ENCODE measurements around the gene NQO2. TPM values are rescaled to one million over a fixed set of nuclear protein-coding genes. Genes with fewer than 3 reads are reported as not detected.
A peak's percentile ranks its signal among the peaks of the same experiment; 100 is the strongest.
"Not testable (repeated sequence)": the region's sequence is repeated elsewhere in the genome, so short reads cannot be mapped to it uniquely, and the experiment has no call there.

Gene NQO2
- total RNA-seq, 1 experiment from 2014 or later, result 82.9 TPM

- peak within 1 kb of the TSS; percentile 92 for H3K27ac ChIP-seq (ENCODE audit: low read depth, low read length)
- TF ChIP-seq MAX (IDR thresholded peaks at IDR 0.05) (peak; percentile 50; the same call in 1 of the 2 replicates), YY1 (IDR thresholded peaks at IDR 0.05; ENCODE audit: extremely low read depth, insufficient replicate concordance, low read depth, low read length) (no peak), ZFX (IDR thresholded peaks at IDR 0.05) (peak; percentile 65), SIN3A (IDR thresholded peaks at IDR 0.05; ENCODE audit: low read depth) (0 out of 2 replicates have a peak, but pooled peaks have one; percentile 44), ZBTB33 (IDR thresholded peaks at IDR 0.05; ENCODE audit: extremely low read depth, insufficient replicate concordance, low read length) (no peak)
- ChIA-PET POLR2A (interaction anchor here (1.0 to 1.6 kb wide), 3 partner anchors 13 to 19 kb away, joined by 3 to 5 read pairs (median 4); no protein-coding TSS in a partner anchor), RAD21 (ENCODE audit: low non-redundant PET in 1 of 2, low total read pairs in 2 of 2, uncharacterized antibody in 2 of 2, unreplicated experiment in 2 of 2) (no interaction called here), CTCF (interaction anchor here (0.6 to 1.2 kb wide), 4 partner anchors 15 to 221 kb away, joined by 3 to 5 read pairs (median 3); partner anchors contain the start of gene MYLK4)
- H3K27me3 ChIP-seq (ENCODE audit: insufficient read depth, low read length), result no peaks in the 10 kb centered on the region
- 0 out of 2 replicates have a peak, but pooled peaks cover 10% of the 10 kb centered on the region for H3K79me2 ChIP-seq (ENCODE audit: insufficient read depth, low read length)
- no peaks in the 10 kb centered on the region for H4K20me1 ChIP-seq (ENCODE audit: insufficient read depth)
- no peaks in the 10 kb centered on the region for H3K9me2 ChIP-seq (ENCODE audit: insufficient read depth)
- intact Hi-C loops (cut with micrococcal nuclease), result loop anchor here (1.0 kb wide), 1 partner anchor 19 kb away; no protein-coding TSS in a partner anchor
- no peaks in the 10 kb centered on the region for H3K9me3 ChIP-seq (ENCODE audit: control insufficient read depth in 1 of 2, insufficient read depth in 1 of 2, low read depth in 1 of 2, low read length in 2 of 2)
- H3K4me1 ChIP-seq (ENCODE audit: control insufficient read depth in 1 of 2, insufficient read depth in 2 of 2, low read length in 2 of 2), result peaks cover 14 to 34% of the 10 kb centered on the region in 2 experiments
- H3K36me3 ChIP-seq (ENCODE audit: control insufficient read depth in 1 of 2, insufficient read depth in 2 of 2, low read length in 2 of 2), result no peaks in the 10 kb centered on the region
- peak within 1 kb of the TSS; percentile 53 to 70 for H3K4me3 ChIP-seq (replicated peaks in 1 of 2; ENCODE audit: low read depth in 1 of 2, low read length in 2 of 2)
- H3K4me2 ChIP-seq (ENCODE audit: low read length), result peak within 1 kb of the TSS; percentile 91
- H3K9ac ChIP-seq (ENCODE audit: low read length), result peak within 1 kb of the TSS; percentile 82
- ATAC-seq (peak; percentile 66), DNase-seq (ENCODE audit: low read depth, low spot score) (no peak)
- H2AFZ ChIP-seq (ENCODE audit: low read depth, low read length, poor library complexity, severe bottlenecking), result no peak within 1 kb of the TSS
- BruUV-seq (replicated peaks), result no TSS peak
Measured at GRCh38 chr6:2971420-2972218, 28.1 kb upstream of the NQO2 start, which contains the start of gene SERPINB6. Gene SERPINB6, minus strand, starts transcription at chr6:2971567. Its CDS starts 12,235 bp downstream, at chr6:2959332.

GRCh38 chr6:2972219-2972487 is 27.5 kb upstream of the NQO2 start:
- H3K27me3 ChIP-seq (ENCODE audit: insufficient read depth, low read length); H3K9me2 ChIP-seq (ENCODE audit: insufficient read depth); RAD21 ChIA-PET (ENCODE audit: low non-redundant PET in 1 of 2, low total read pairs in 2 of 2, uncharacterized antibody in 2 of 2, unreplicated experiment in 2 of 2); H2AFZ ChIP-seq (ENCODE audit: low read depth, low read length, poor library complexity, severe bottlenecking); H4K20me1 ChIP-seq (ENCODE audit: insufficient read depth); H3K36me3 ChIP-seq (ENCODE audit: control insufficient read depth in 1 of 2, insufficient read depth in 2 of 2, low read length in 2 of 2); DNase-seq (ENCODE audit: low read depth, low spot score); H3K9me3 ChIP-seq (ENCODE audit: control insufficient read depth in 1 of 2, insufficient read depth in 1 of 2, low read depth in 1 of 2, low read length in 2 of 2); ATAC-seq: not testable (repeated sequence)
- Histone ChIP-seq H3K4me2 (ENCODE audit: low read length) (peak overlapping the region; percentile 91), H3K4me1 (ENCODE audit: control insufficient read depth in 1 of 2, insufficient read depth in 2 of 2, low read length in 2 of 2) (peaks cover 19 to 40% of the 10 kb centered on the region in 2 experiments), H3K9ac (ENCODE audit: low read length) (peak overlapping the region; percentile 82), H3K4me3 (replicated peaks in 1 of 2; ENCODE audit: low read depth in 1 of 2, low read length in 2 of 2) (peak overlapping the region; percentile 53 to 70), H3K79me2 (ENCODE audit: insufficient read depth, low read length) (0 out of 2 replicates have a peak, but pooled peaks cover 10% of the 10 kb centered on the region), H3K27ac (ENCODE audit: low read depth, low read length) (peak overlapping the region; percentile 92)
- intact Hi-C loops (cut with micrococcal nuclease), result loop anchor here (1.0 kb wide), 1 partner anchor 20 kb away; no protein-coding TSS in a partner anchor
- CTCF ChIA-PET, result interaction anchor here (1.0 to 1.2 kb wide), 3 partner anchors 14 to 222 kb away, joined by 3 to 5 read pairs (median 3); partner anchors contain the start of gene MYLK4
- POLR2A ChIA-PET, result interaction anchor here (1.0 to 1.6 kb wide), 3 partner anchors 13 to 20 kb away, joined by 3 to 5 read pairs (median 4); no protein-coding TSS in a partner anchor
- BruUV-seq (replicated peaks), result TSS peak; percentile 39
